ENCODE data around the gene GZMH.

The GZMH gene

GRCh38 chr14:24574206-24574774 lies 35.2 kb downstream of the GZMH start:
- Histone ChIP-seq H4K20me1 (ENCODE audit: insufficient read depth, low read length) (no peaks in the 10 kb centered on the region), H3K36me3 (ENCODE audit: insufficient read depth, low read length) (no peaks in the 10 kb centered on the region), H3K4me2 (ENCODE audit: low read length) (no peak overlapping the region), H3K4me1 (ENCODE audit: insufficient read depth, low read length, severe bottlenecking) (no peaks in the 10 kb centered on the region), H3F3A (ENCODE audit: insufficient read depth, low read length) (no peaks in the 10 kb centered on the region), H3K27ac (ENCODE audit: low read depth, low read length, poor library complexity, severe bottlenecking) (no peak overlapping the region), H3K9me3 (ENCODE audit: low read length) (no peaks in the 10 kb centered on the region), H3K9me2 (ENCODE audit: low read depth, low read length) (no peaks in the 10 kb centered on the region), H3K27me3 (ENCODE audit: insufficient read depth, low read length) (no peaks in the 10 kb centered on the region), H2AFZ (ENCODE audit: low read length) (no peak overlapping the region), H3K79me2 (ENCODE audit: insufficient read depth, low read length) (no peaks in the 10 kb centered on the region), H3K4me3 (ENCODE audit: low read depth, low read length, poor library complexity, severe bottlenecking) (no peak overlapping the region), H3K9ac (ENCODE audit: low read length) (no peak overlapping the region)
- TF ChIP-seq EZH2 (IDR thresholded peaks at IDR 0.05; ENCODE audit: borderline replicate concordance, low read length) (no peak), CTCF (IDR thresholded peaks at IDR 0.05; ENCODE audit: low read length) (no peak)

- no peaks in the 10 kb centered on the region for H3K36me3 ChIP-seq (ENCODE audit: insufficient read depth, low read length)
- H3K9me2 ChIP-seq (ENCODE audit: low read depth, low read length), result no peaks in the 10 kb centered on the region
- no peak overlapping the region for H3K4me3 ChIP-seq (ENCODE audit: low read depth, low read length, poor library complexity, severe bottlenecking)
- no peaks in the 10 kb centered on the region for H3K27me3 ChIP-seq (ENCODE audit: insufficient read depth, low read length)
- H3K9ac ChIP-seq (ENCODE audit: low read length), result no peak overlapping the region
- no peak overlapping the region for H3K27ac ChIP-seq (ENCODE audit: low read depth, low read length, poor library complexity, severe bottlenecking)
- H3F3A ChIP-seq (ENCODE audit: insufficient read depth, low read length), result no peaks in the 10 kb centered on the region
- H3K9me3 ChIP-seq (ENCODE audit: low read length), result peaks cover 7% of the 10 kb centered on the region; the same call in 1 of the 2 replicates
- no peaks in the 10 kb centered on the region for H3K79me2 ChIP-seq (ENCODE audit: insufficient read depth, low read length)
- H3K4me2 ChIP-seq (ENCODE audit: low read length), result no peak overlapping the region
- H3K4me1 ChIP-seq (ENCODE audit: insufficient read depth, low read length, severe bottlenecking), result no peaks in the 10 kb centered on the region
- TF ChIP-seq EZH2 (IDR thresholded peaks at IDR 0.05; ENCODE audit: borderline replicate concordance, low read length) (no peak), CTCF (IDR thresholded peaks at IDR 0.05; ENCODE audit: low read length) (no peak)
- H4K20me1 ChIP-seq (ENCODE audit: insufficient read depth, low read length), result no peaks in the 10 kb centered on the region
- no peak overlapping the region for H2AFZ ChIP-seq (ENCODE audit: low read length)
These were observed 43.2 kb downstream of the GZMH start for GRCh38 chr14:24566318-24566717.

DNA sequence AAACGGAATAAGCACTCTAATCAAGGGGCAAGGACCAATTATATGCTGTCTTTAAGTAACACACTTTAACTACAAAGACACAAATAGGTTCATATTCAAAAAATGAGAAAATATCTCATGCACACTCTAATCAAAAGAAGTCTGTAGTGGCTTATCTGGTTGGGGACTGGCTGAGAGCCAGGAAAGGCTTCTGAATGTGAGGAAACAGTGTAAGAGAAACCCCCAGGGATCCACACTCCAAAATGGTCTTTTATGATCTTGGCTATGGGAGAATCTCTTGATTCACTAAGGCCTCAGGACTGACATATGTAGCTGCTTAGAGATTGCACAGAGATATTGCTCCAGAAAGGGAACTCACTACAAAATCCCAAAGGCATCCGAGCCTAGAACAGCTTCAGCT lies 43.7 kb downstream of the GZMH start:
- no peak overlapping the region for H2AFZ ChIP-seq (ENCODE audit: low read length)
- no peaks in the 10 kb centered on the region for H3K79me2 ChIP-seq (ENCODE audit: insufficient read depth, low read length)
- H3K4me3 ChIP-seq (ENCODE audit: low read depth, low read length, poor library complexity, severe bottlenecking), result no peak overlapping the region
- H4K20me1 ChIP-seq (ENCODE audit: insufficient read depth, low read length), result no peaks in the 10 kb centered on the region
- H3K4me2 ChIP-seq (ENCODE audit: low read length), result no peak overlapping the region
- no peaks in the 10 kb centered on the region for H3K9me2 ChIP-seq (ENCODE audit: low read depth, low read length)
- no peaks in the 10 kb centered on the region for H3K36me3 ChIP-seq (ENCODE audit: insufficient read depth, low read length)
- H3F3A ChIP-seq (ENCODE audit: insufficient read depth, low read length), result no peaks in the 10 kb centered on the region
- no peak overlapping the region for H3K9ac ChIP-seq (ENCODE audit: low read length)
- no peak overlapping the region for H3K27ac ChIP-seq (ENCODE audit: low read depth, low read length, poor library complexity, severe bottlenecking)
- peaks cover 7% of the 10 kb centered on the region; the same call in 1 of the 2 replicates for H3K9me3 ChIP-seq (ENCODE audit: low read length)
- TF ChIP-seq CTCF (IDR thresholded peaks at IDR 0.05; ENCODE audit: low read length) (no peak), EZH2 (IDR thresholded peaks at IDR 0.05; ENCODE audit: borderline replicate concordance, low read length) (no peak)
- H3K27me3 ChIP-seq (ENCODE audit: insufficient read depth, low read length), result no peaks in the 10 kb centered on the region
- no peaks in the 10 kb centered on the region for H3K4me1 ChIP-seq (ENCODE audit: insufficient read depth, low read length, severe bottlenecking)

Data from OCI-LY1 (cell line).